HFFc6 (cell line): Measurements from ENCODE around the gene RRAGC. TPM values are rescaled to one million over a fixed set of nuclear protein-coding genes. Genes with fewer than 3 reads are reported as not detected.

Experiments used
- DNase-seq: peaks from one replicate; pipeline ENCODE4 v3.0.0-alpha.2; 2018
- H3K27ac Mint-ChIP-seq: 2 replicates; pipeline ENCODE4 v1.8.0; 2020; ENCODE audit warnings: mild to moderate bottlenecking, mixed read lengths
- H3K27me3 Mint-ChIP-seq: 2 replicates; pipeline ENCODE4 v1.8.0; 2021; ENCODE audit warnings: mild to moderate bottlenecking, moderate library complexity, mixed read lengths; ENCODE audit not compliant: insufficient read depth
- H3K36me3 Mint-ChIP-seq: 2 replicates; pipeline ENCODE4 v1.8.0; 2021; ENCODE audit warnings: low read depth, mixed read lengths
- H3K4me1 Mint-ChIP-seq: 2 replicates; pipeline ENCODE4 v1.8.0; 2020; ENCODE audit warnings: low read depth, mixed read lengths
- H3K4me3 Mint-ChIP-seq: 2 replicates; pipeline ENCODE4 v1.8.0; 2020; ENCODE audit warnings: mild to moderate bottlenecking, moderate library complexity, mixed read lengths
- H3K9me3 Mint-ChIP-seq: 2 replicates; pipeline ENCODE4 v1.8.0; 2020; ENCODE audit warnings: mild to moderate bottlenecking, mixed read lengths
- CTCF ChIP-seq: fragments of 200-600 bp; sonication (generic); IDR thresholded peaks from 2 replicates; pipeline ENCODE4 v1.5.0; 2021; ENCODE audit warnings: antibody characterized with exemption, mild to moderate bottlenecking
- total RNA-seq, 6 experiments: library from RNA; stranded (reverse); fragmentation: NEBNext Ultra II Directional; extraction: Animal tissue kit (Norgen Biotek cat#: 25700); gene quantifications; 2 replicates in 1 of 6; 3 replicates in 5 of 6; pipeline ENCODE4 v1.2.3, GENCODE V29; 2021

RRAGC gene
- total RNA-seq, 6 experiments from 2014 or later: 23.1 to 27.2 (median 26.2) TPM

DNA sequence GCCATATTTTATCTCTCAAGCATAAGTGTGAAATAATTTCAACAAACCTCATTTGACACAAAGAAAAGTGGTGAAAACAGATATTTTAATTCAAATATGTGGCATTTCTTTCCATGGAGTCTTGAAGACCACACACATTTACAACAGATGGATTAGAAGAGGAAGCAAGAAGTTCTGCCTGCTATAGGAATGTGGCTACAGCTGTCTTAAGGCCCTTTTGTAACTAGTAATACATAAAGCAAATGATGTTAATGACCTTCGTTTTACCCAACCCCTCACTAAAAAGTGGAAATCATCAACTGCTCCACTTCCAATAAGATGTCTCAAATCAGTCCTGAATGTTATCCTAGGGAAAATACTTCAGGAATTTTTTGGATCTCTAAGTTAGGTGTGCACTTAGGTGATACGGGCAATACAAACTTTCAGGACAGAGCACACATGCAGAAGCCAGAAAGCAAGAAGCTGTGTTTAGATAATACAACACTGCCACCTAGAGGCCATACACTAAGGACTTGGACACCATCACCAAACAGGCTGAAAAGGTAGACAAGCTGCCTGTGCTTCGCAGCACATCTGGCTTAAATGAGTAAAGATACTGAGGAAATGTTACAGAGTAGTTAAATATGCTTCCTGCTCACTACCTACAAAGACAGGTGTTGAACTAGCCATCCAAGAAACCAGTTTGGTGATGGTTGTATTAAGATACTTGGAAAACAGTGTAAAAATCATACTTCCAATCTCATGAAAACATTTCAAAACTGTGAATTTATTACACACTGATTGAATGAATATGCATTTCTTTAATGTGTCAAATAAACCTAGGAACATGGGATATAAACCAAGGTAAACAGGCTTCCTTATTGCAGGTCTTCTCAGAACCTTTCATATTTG lies 24.4 kb downstream of the RRAGC start:
- H3K4me3 Mint-ChIP-seq: no peak overlapping the region

DNA sequence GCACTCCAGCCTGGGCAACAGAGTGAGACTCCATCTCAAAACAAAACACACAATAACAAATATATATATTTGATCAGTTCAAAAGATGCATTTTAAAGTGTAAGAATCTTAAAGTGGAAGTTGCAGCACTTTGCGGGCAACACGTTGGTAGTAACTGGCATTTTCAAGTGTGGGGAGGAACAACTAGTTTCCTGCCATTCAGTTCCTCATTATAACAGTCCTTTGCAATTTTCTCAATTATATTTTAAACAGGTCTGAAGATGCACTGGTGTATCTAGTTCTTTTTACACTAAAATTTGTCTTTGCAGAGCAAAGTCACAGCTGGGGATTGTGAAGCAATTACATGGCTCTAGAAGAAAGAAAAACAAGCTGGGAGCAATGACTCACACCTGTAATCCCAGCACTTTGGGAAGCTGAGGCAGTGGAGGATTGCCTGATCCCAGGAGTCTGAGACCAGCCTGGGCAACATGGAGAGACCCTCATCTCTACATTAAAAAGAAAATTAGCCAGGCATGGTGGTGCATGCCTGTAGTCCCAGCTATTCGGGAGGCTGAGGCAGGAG lies 25.3 kb downstream of the RRAGC start:
- H3K27ac Mint-ChIP-seq: no peak overlapping the region
- TF ChIP-seq CTCF: no peak
- peaks cover 15% of the 10 kb centered on the region for H3K27me3 Mint-ChIP-seq

More for the DNA sequence above, 24.4 kb downstream of the RRAGC start:
- peak; percentile 93 for TF ChIP-seq CTCF
- H3K27ac Mint-ChIP-seq: no peak overlapping the region
- peak; percentile 81 for DNase-seq
- peaks cover 12% of the 10 kb centered on the region for H3K27me3 Mint-ChIP-seq
- H3K4me1 Mint-ChIP-seq: peaks cover 9% of the 10 kb centered on the region
- H3K36me3 Mint-ChIP-seq: peaks cover 8% of the 10 kb centered on the region; the same call in 1 of the 2 replicates
- no peaks in the 10 kb centered on the region for H3K9me3 Mint-ChIP-seq

DNA sequence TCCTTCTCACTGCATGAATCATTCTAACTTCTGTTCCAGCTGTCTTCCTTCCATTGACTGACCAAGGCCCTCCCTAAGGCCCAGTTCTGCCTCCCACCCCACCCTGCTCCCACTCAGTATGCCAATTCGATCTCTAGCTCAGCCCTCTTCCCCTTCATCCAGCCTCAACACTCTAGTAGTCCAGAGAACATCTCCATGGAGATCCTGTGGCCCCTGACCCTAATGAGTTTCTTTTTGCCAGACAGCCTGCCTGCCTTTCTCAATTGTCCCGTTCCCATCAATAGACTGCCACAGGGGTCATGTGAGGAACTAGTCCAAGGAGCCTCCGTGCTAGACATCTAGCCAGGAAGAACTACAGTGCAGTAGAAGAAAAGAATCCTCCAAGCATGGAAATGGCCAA lies 26.4 kb downstream of the RRAGC start:
- no peak for TF ChIP-seq CTCF
- Mint-ChIP-seq H3K27me3 (peaks cover 15% of the 10 kb centered on the region), H3K4me3 (no peak overlapping the region), H3K27ac (no peak overlapping the region), H3K36me3 (no peaks in the 10 kb centered on the region), H3K9me3 (no peaks in the 10 kb centered on the region), H3K4me1 (peaks cover 9% of the 10 kb centered on the region)
- DNase-seq: no peak

More for the DNA sequence above, 25.3 kb downstream of the RRAGC start:
- no peak for DNase-seq
- Mint-ChIP-seq H3K4me3 (no peak overlapping the region), H3K9me3 (no peaks in the 10 kb centered on the region), H3K4me1 (peaks cover 9% of the 10 kb centered on the region), H3K36me3 (peaks cover 8% of the 10 kb centered on the region; the same call in 1 of the 2 replicates)

- H3K4me3 Mint-ChIP-seq: no peak overlapping the region
- H3K36me3 Mint-ChIP-seq: no peaks in the 10 kb centered on the region
- H3K27me3 Mint-ChIP-seq: peaks cover 15% of the 10 kb centered on the region
- peaks cover 9% of the 10 kb centered on the region for H3K4me1 Mint-ChIP-seq
- no peaks in the 10 kb centered on the region for H3K9me3 Mint-ChIP-seq
- no peak for TF ChIP-seq CTCF
- no peak overlapping the region for H3K27ac Mint-ChIP-seq
- DNase-seq: no peak
These were observed 27.2 kb downstream of the RRAGC start for GRCh38 chr1:38832370-38832734.

- TF ChIP-seq CTCF: no peak
- DNase-seq: no peak
- Mint-ChIP-seq H3K4me1 (peaks cover 9% of the 10 kb centered on the region), H3K27ac (no peak overlapping the region), H3K27me3 (peaks cover 15% of the 10 kb centered on the region), H3K4me3 (no peak overlapping the region), H3K36me3 (no peaks in the 10 kb centered on the region), H3K9me3 (no peaks in the 10 kb centered on the region)
These were observed 27.7 kb downstream of the RRAGC start for GRCh38 chr1:38831731-38832369.
